Thyroid gland (tissue), 4 donors: ENCODE results near the gene GPR83. TPM values are rescaled to one million over a fixed set of nuclear protein-coding genes. Genes with fewer than 3 reads are reported as not detected.

Experiments
- DNase-seq, 2 donors: peaks; one replicate each; pipeline ENCODE4 v3.0.0-alpha.2; 2019
- H3K27ac ChIP-seq, 3 donors: fragments of 200-600 bp; sonication (generic); 1 replicate in 2 of 3; 2 replicates in 1 of 3; pipeline ENCODE4 v1.5.1; 2016 to 2019; ENCODE audit warnings: mild to moderate bottlenecking in 1 of 3, moderate library complexity in 1 of 3
- H3K27me3 ChIP-seq: fragments of 200-600 bp; sonication (generic); one replicate; pipeline ENCODE4 v1.5.1; 2019
- H3K36me3 ChIP-seq, 2 donors: fragments of 200-600 bp; sonication (generic); one replicate each; pipeline ENCODE4 v1.5.1; 2016 to 2019
- H3K4me1 ChIP-seq, 2 donors: fragments of 200-600 bp; sonication (generic); one replicate each; pipeline ENCODE4 v1.5.1; 2017 to 2019
- H3K4me3 ChIP-seq, 3 donors: fragments of 200-600 bp; sonication (generic); replicated peaks in 1 of 3; 1 replicate in 2 of 3; 2 replicates in 1 of 3; pipeline ENCODE4 v1.5.1; 2016; ENCODE audit warnings: mild to moderate bottlenecking in 1 of 3
- H3K9me3 ChIP-seq: fragments of 200-600 bp; sonication (generic); one replicate; pipeline ENCODE4 v1.5.1; 2017
- CTCF ChIP-seq, 6 experiments: fragments of 200-600 bp in 3 of 6; fragments of 450-650 bp in 3 of 6; sonication (generic) in 3 of 6; IDR thresholded peaks; one replicate each; pipeline ENCODE4 v1.5.1; 2016 to 2019; ENCODE audit warnings: antibody characterized with exemption in 6 of 6, mild to moderate bottlenecking in 2 of 6, inconsistent platforms in 1 of 6, moderate library complexity in 1 of 6
- POLR2A ChIP-seq, 2 donors: fragments of 450-650 bp; IDR thresholded peaks; one replicate each; pipeline ENCODE4 v1.6.1; 2017; ENCODE audit warnings: antibody characterized with exemption in 2 of 2, mild to moderate bottlenecking in 2 of 2, moderate library complexity in 1 of 2
- WGBS, 2 donors: methylation state at CpG; one replicate each; pipeline ENCODE4 v1.1.5; 2017; 5-methylcytosine and 5-hydroxymethylcytosine counted together
- intact Hi-C: fragments of 100-400 bp; cut with DNase I; formaldehyde crosslinking; loops from one replicate; pipeline ENCODE4 v1.15.1; 2023
- total RNA-seq, 4 donors: library from RNA; depleted of rRNA; stranded (reverse); fragments of >200 nt; gene quantifications; one replicate each; pipeline ENCODE4 v1.2.3, GENCODE V29; 2016

Gene GPR83
- total RNA-seq, 4 donors from 2014 or later: 0.81 to 9.4 (median 4.4) TPM

GRCh38 chr11:94445641-94446040 lies 44.4 kb upstream of the GPR83 start:
- H3K27ac ChIP-seq: no peak overlapping the region
- no peak overlapping the region for H3K4me3 ChIP-seq
- TF ChIP-seq POLR2A (IDR thresholded peaks at IDR 0.05) (no peak), CTCF (IDR thresholded peaks at IDR 0.05) (no peak)
- WGBS, 2 donors: 86 to 94% methylated on average over 1 of the region's 1 CpG
- no peaks in the 10 kb centered on the region for H3K9me3 ChIP-seq
- peaks cover 2 to 3% of the 10 kb centered on the region in 2 donors for H3K4me1 ChIP-seq
- H3K36me3 ChIP-seq: peaks cover 0 to 8% of the 10 kb centered on the region in 2 donors
- intact Hi-C loops: no loop called here
- no peaks in the 10 kb centered on the region for H3K27me3 ChIP-seq
- DNase-seq: no peak

DNA sequence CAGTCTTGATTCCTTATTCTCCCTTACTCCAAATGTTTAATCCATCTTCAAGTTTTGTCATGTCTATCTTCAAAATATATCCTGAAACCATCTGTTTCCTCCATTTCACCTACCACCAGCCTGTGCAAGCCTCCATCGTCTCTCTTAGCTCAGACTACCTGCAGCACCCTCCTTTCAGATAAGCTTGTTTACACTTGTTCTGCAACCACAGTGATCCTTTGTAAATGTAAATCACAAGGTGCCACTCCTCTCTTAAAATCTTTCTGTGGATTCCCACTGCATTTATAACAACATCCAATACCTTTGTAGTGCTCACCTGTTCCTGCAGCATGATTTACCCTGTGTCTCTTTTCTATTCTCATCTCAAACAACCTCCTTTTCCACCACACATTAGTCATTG lies 31.8 kb upstream of the GPR83 start:
- TF ChIP-seq POLR2A (IDR thresholded peaks at IDR 0.05) (no peak), CTCF (IDR thresholded peaks at IDR 0.05) (no peak)
- intact Hi-C loops: no loop called here
- H3K36me3 ChIP-seq: peaks cover 0 to 11% of the 10 kb centered on the region in 2 donors
- no peak overlapping the region for H3K27ac ChIP-seq
- no peaks in the 10 kb centered on the region for H3K4me1 ChIP-seq
- H3K4me3 ChIP-seq: no peak overlapping the region
- 71 to 76% methylated on average over 1 of the region's 1 CpG for WGBS, 2 donors
- DNase-seq: no peak
- H3K9me3 ChIP-seq: no peaks in the 10 kb centered on the region
- no peaks in the 10 kb centered on the region for H3K27me3 ChIP-seq

- intact Hi-C loops: loop anchor here (10.0 kb wide), 1 partner anchor 250 kb away; no protein-coding TSS in a partner anchor
Observed at GRCh38 chr11:94424662-94425061, 23.4 kb upstream of the GPR83 start.

DNA sequence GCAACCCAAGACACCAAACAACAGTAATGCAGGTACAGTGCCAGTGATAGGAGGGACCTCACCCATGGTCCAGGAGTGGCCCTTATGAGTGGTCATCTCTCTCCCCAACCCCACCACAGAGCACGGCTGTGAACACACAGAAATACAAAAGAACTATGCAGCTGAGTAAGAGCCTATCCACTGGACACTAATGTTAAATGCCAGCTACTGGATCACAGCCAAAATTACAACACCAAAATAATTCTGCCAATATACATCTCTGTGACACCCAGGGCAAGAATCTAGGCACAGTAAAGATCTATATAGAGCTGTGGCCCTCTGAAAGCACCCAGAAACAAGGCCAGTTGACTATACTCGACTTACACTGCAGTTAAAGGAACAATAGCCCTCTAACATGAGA lies 22.8 kb upstream of the GPR83 start:
- Histone ChIP-seq H3K36me3 (peaks cover 0 to 4% of the 10 kb centered on the region in 2 donors), H3K4me3 (no peak overlapping the region), H3K27me3 (no peaks in the 10 kb centered on the region), H3K4me1 (peaks cover 4 to 14% of the 10 kb centered on the region in 2 donors), H3K27ac (peak overlapping the region; percentile 29 to 72 (median 33)), H3K9me3 (no peaks in the 10 kb centered on the region)
- TF ChIP-seq CTCF (IDR thresholded peaks at IDR 0.05): no peak
- no peak for TF ChIP-seq POLR2A (IDR thresholded peaks at IDR 0.05)
- intact Hi-C loops: loop anchor here (10.0 kb wide), 1 partner anchor 249 kb away; no protein-coding TSS in a partner anchor
- WGBS, 2 donors: 58 to 67% methylated on average over 2 of the region's 2 CpGs
- DNase-seq: no peak

More at GRCh38 chr11:94424662-94425061, 23.4 kb upstream of the GPR83 start:
- H3K4me1 ChIP-seq: peaks cover 4 to 14% of the 10 kb centered on the region in 2 donors
- H3K27me3 ChIP-seq: no peaks in the 10 kb centered on the region
- no peak for TF ChIP-seq POLR2A (IDR thresholded peaks at IDR 0.05)
- TF ChIP-seq CTCF (IDR thresholded peaks at IDR 0.05): no peak
- H3K36me3 ChIP-seq: peaks cover 0 to 8% of the 10 kb centered on the region in 2 donors
- no peak overlapping the region for H3K4me3 ChIP-seq
- no peak overlapping the region for H3K27ac ChIP-seq
- H3K9me3 ChIP-seq: no peaks in the 10 kb centered on the region
- WGBS, 2 donors: 92% methylated on average over 2 of the region's 2 CpGs
- no peak for DNase-seq

DNA sequence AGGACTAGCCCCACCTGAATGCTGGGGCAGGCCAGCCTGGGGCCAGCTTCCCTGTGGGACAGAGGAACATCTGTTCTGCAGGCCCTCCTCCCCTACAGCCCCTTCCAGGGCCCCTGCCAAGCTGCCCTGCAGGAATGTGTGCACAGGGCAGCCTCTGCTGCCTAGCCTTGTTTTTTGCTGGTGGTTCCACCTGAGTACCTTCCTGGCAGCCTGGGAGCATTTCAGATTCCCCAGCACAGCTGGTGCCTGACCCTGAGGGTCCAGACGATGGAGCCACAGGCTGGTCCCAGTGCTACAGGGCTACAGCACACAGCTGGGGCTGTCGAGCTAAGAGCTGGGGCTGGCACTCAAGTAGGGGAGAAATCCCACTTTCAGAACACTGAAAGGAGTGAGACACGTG lies 22.3 kb upstream of the GPR83 start:
- WGBS, 2 donors: 13 to 60% methylated on average over 3 of the region's 3 CpGs
- H3K4me3 ChIP-seq: no peak overlapping the region
- H3K4me1 ChIP-seq: peaks cover 4 to 14% of the 10 kb centered on the region in 2 donors

More for the DNA sequence above, 22.3 kb upstream of the GPR83 start:
- peak; percentile 82 to 90 for DNase-seq
- Histone ChIP-seq H3K27ac (peak overlapping the region; percentile 33 to 72 (median 49)), H3K36me3 (peaks cover 0 to 2% of the 10 kb centered on the region in 2 donors), H3K27me3 (no peaks in the 10 kb centered on the region), H3K9me3 (no peaks in the 10 kb centered on the region)
- peak in 4 of 6 experiments; percentile 20 to 51 (median 42) for TF ChIP-seq CTCF (IDR thresholded peaks at IDR 0.05)
- peak in 1 of 2 donors; percentile 24 for TF ChIP-seq POLR2A (IDR thresholded peaks at IDR 0.05)
- intact Hi-C loops: loop anchor here (10.0 kb wide), 1 partner anchor 249 kb away; no protein-coding TSS in a partner anchor
